Testis (tissue), 3 donors: ENCODE measurements around the gene PARP1. TPM values are rescaled to one million over a fixed set of nuclear protein-coding genes. Genes with fewer than 3 reads are reported as not detected.

Experiments
- DNase-seq: peaks from one replicate; pipeline ENCODE4 v3.0.0-alpha.2; 2019
- H3K27ac ChIP-seq, 2 donors: fragments of 200-600 bp; sonication (generic); one replicate each; pipeline ENCODE4 v1.5.1; 2019
- H3K27me3 ChIP-seq: fragments of 200-600 bp; sonication (generic); one replicate; pipeline ENCODE4 v1.5.1; 2019
- H3K36me3 ChIP-seq: fragments of 200-600 bp; sonication (generic); one replicate; pipeline ENCODE4 v1.5.1; 2017; ENCODE audit warnings: low read depth; ENCODE audit errors: missing control alignments
- H3K4me1 ChIP-seq: fragments of 200-600 bp; sonication (generic); one replicate; pipeline ENCODE4 v1.5.1; 2019
- H3K4me3 ChIP-seq, 2 donors: fragments of 200-600 bp; sonication (generic); one replicate each; pipeline ENCODE4 v1.5.1; 2017 to 2019
- H3K9me3 ChIP-seq: fragments of 200-600 bp; sonication (generic); one replicate; pipeline ENCODE4 v1.5.1; 2017
- CTCF ChIP-seq, 3 experiments: fragments of 450-650 bp in 2 of 3; fragments of 200-600 bp in 1 of 3; sonication (generic) in 1 of 3; IDR thresholded peaks; one replicate each; pipeline ENCODE4 v1.5.1; 2016 to 2019; ENCODE audit warnings: antibody characterized with exemption in 3 of 3, mild to moderate bottlenecking in 2 of 3, moderate library complexity in 1 of 3
- POLR2A ChIP-seq: fragments of 450-650 bp; IDR thresholded peaks from one replicate; pipeline ENCODE4 v1.6.1; 2017; ENCODE audit warnings: antibody characterized with exemption, mild to moderate bottlenecking, moderate library complexity
- WGBS, 2 donors: methylation state at CpG; one replicate each; pipeline ENCODE4 v1.1.5; 2018; 5-methylcytosine and 5-hydroxymethylcytosine counted together
- intact Hi-C: fragments of 100-400 bp; cut with DNase I; formaldehyde crosslinking; loops from one replicate; pipeline ENCODE4 v1.15.1; 2023; ENCODE audit warnings: low total_unique reads
- polyA plus RNA-seq: library from polyadenylated mRNA; stranded (reverse); fragments of 350-450 nt; fragmentation: Illumina TruSeq; extraction: RNeasy Lipid Tissue Mini Kit (QIAGEN cat#74804); gene quantifications from one replicate; pipeline ENCODE4 v1.2.3, GENCODE V29; 2014; ENCODE audit warnings: low read depth, low replicate concordance; ENCODE audit not compliant: insufficient read depth
- total RNA-seq, 2 donors: library from RNA; depleted of rRNA; stranded (reverse); fragments of >200 nt; gene quantifications; one replicate each; pipeline ENCODE4 v1.2.3, GENCODE V29; 2016

The PARP1 gene
- total and polyA plus RNA-seq, 3 donors from 2014 or later, result 109 to 224 (median 199) TPM

GRCh38 chr1:226371866-226372490, 35.9 kb downstream of the PARP1 start:
- H3K36me3 ChIP-seq, result no peaks in the 10 kb centered on the region
- no peak for DNase-seq
- no peaks in the 10 kb centered on the region for H3K9me3 ChIP-seq
- no peaks in the 10 kb centered on the region for H3K4me1 ChIP-seq
- 91 to 93% methylated on average over 9 to 11 of the region's 11 CpGs for WGBS, 2 donors
- no peak overlapping the region for H3K27ac ChIP-seq
- H3K27me3 ChIP-seq, result no peaks in the 10 kb centered on the region
- no peak overlapping the region for H3K4me3 ChIP-seq
- TF ChIP-seq POLR2A, result no peak
- intact Hi-C loops, result no loop called here

GRCh38 chr1:226371027-226371694, 36.7 kb downstream of the PARP1 start:
- 76 to 81% methylated on average over 6 of the region's 6 CpGs for WGBS, 2 donors
- intact Hi-C loops, result no loop called here
- DNase-seq, result no peak
- no peaks in the 10 kb centered on the region for H3K9me3 ChIP-seq
- no peaks in the 10 kb centered on the region for H3K4me1 ChIP-seq
- H3K27me3 ChIP-seq, result no peaks in the 10 kb centered on the region
- H3K27ac ChIP-seq, result no peak overlapping the region
- TF ChIP-seq CTCF (IDR thresholded peaks at IDR 0.05) (no peak), POLR2A (no peak)
- no peaks in the 10 kb centered on the region for H3K36me3 ChIP-seq
- no peak overlapping the region for H3K4me3 ChIP-seq

GRCh38 chr1:226370144-226370923, 37.6 kb downstream of the PARP1 start:
- no peak overlapping the region for H3K4me3 ChIP-seq
- TF ChIP-seq CTCF (IDR thresholded peaks at IDR 0.05), result no peak
- no peak for TF ChIP-seq POLR2A
- WGBS, 2 donors, result 82 to 87% methylated on average over 10 to 13 of the region's 13 CpGs
- no peaks in the 10 kb centered on the region for H3K27me3 ChIP-seq
- H3K9me3 ChIP-seq, result no peaks in the 10 kb centered on the region
- no peak for DNase-seq
- intact Hi-C loops, result no loop called here
- H3K27ac ChIP-seq, result no peak overlapping the region
- no peaks in the 10 kb centered on the region for H3K36me3 ChIP-seq
- no peaks in the 10 kb centered on the region for H3K4me1 ChIP-seq

- Histone ChIP-seq H3K4me1 (no peaks in the 10 kb centered on the region), H3K36me3 (no peaks in the 10 kb centered on the region), H3K27me3 (no peaks in the 10 kb centered on the region), H3K4me3 (no peak overlapping the region), H3K27ac (no peak overlapping the region), H3K9me3 (no peaks in the 10 kb centered on the region)
- DNase-seq, result no peak
- intact Hi-C loops, result no loop called here
- TF ChIP-seq CTCF (IDR thresholded peaks at IDR 0.05), result no peak
- no peak for TF ChIP-seq POLR2A
- WGBS, 2 donors, result 88 to 92% methylated on average over 6 of the region's 6 CpGs
Observed at GRCh38 chr1:226369110-226369509, 38.8 kb downstream of the PARP1 start.

GRCh38 chr1:226366290-226366689, 41.6 kb downstream of the PARP1 start:
- intact Hi-C loops, result no loop called here
- 93 to 96% methylated on average over 2 of the region's 2 CpGs for WGBS, 2 donors

More at GRCh38 chr1:226366290-226366689, 41.6 kb downstream of the PARP1 start:
- Histone ChIP-seq H3K27ac (no peak overlapping the region), H3K4me1 (no peaks in the 10 kb centered on the region), H3K4me3 (no peak overlapping the region), H3K27me3 (no peaks in the 10 kb centered on the region), H3K36me3 (no peaks in the 10 kb centered on the region), H3K9me3 (no peaks in the 10 kb centered on the region)
- no peak for DNase-seq
- TF ChIP-seq CTCF (IDR thresholded peaks at IDR 0.05) (no peak), POLR2A (no peak)
